Thyroid gland (tissue), 4 donors: ENCODE measurements around the gene FAM217A.

ENCODE experiments used
- POLR2A ChIP-seq, 2 donors: fragments of 450-650 bp; IDR thresholded peaks; one replicate each; pipeline ENCODE4 v1.6.1; 2017; ENCODE audit warnings: antibody characterized with exemption in 2 of 2, mild to moderate bottlenecking in 2 of 2, moderate library complexity in 1 of 2
- TF ChIP-seq, protein P1 (sequence below), 6 experiments: fragments of 200-600 bp in 3 of 6; fragments of 450-650 bp in 3 of 6; sonication (generic) in 3 of 6; IDR thresholded peaks; one replicate each; pipeline ENCODE4 v1.5.1; 2016 to 2019; ENCODE audit warnings: antibody characterized with exemption in 6 of 6, mild to moderate bottlenecking in 2 of 6, inconsistent platforms in 1 of 6, moderate library complexity in 1 of 6

DNA sequence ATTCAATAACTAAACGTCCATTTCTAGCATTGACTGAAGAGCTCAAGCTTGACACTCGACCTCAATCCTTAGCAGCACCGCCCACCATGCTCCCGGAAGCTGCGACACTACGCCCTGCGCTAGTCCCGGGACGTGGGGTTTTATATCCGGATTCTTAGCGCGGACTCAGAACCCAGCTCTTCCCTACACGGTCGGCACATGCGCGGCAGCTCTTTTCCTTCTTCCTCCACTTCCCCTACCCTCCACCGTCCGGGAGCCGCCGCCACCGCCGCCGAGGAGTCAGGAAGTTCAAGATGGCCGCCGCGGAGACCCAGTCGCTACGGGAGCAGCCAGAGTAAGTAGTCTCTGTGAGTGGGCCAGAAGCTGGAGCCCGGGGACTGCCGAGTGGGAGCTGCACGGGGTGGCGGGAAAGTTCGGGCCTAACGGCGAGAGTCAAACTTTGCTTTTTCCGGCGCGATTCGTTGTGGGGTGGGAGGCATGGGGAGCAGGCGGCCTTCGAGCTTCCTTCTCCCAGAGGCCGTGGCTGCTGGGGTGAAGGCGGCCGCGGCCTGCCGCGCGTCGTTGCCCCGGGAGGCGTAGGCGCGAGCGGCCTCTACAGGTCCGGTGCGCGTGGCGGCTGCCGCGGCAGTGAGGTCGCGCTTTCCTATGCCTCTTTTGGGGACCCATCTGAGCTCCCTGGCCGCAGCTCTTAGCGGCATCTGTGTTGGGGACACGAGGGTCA is 57.6 kb downstream of the FAM217A start:
- TF ChIP-seq, protein P1, sequence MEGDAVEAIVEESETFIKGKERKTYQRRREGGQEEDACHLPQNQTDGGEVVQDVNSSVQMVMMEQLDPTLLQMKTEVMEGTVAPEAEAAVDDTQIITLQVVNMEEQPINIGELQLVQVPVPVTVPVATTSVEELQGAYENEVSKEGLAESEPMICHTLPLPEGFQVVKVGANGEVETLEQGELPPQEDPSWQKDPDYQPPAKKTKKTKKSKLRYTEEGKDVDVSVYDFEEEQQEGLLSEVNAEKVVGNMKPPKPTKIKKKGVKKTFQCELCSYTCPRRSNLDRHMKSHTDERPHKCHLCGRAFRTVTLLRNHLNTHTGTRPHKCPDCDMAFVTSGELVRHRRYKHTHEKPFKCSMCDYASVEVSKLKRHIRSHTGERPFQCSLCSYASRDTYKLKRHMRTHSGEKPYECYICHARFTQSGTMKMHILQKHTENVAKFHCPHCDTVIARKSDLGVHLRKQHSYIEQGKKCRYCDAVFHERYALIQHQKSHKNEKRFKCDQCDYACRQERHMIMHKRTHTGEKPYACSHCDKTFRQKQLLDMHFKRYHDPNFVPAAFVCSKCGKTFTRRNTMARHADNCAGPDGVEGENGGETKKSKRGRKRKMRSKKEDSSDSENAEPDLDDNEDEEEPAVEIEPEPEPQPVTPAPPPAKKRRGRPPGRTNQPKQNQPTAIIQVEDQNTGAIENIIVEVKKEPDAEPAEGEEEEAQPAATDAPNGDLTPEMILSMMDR (IDR thresholded peaks at IDR 0.05): peak in 3 of 6 experiments; percentile 15 to 44 (median 24)
- TF ChIP-seq POLR2A (IDR thresholded peaks at IDR 0.05): peak in 1 of 2 donors; percentile 86
